ENCODE measurements around the gene TMC8. TPM values are rescaled to one million over a fixed set of nuclear protein-coding genes. Genes with fewer than 3 reads are reported as not detected.

TMC8 gene
- total RNA-seq, 1 donor from 2014 or later = 0.40 TPM

GRCh38 chr17:78106211-78106610, 24.4 kb upstream of the TMC8 start:
- no peak for DNase-seq (ENCODE audit: low spot score)
- TF ChIP-seq CTCF (IDR thresholded peaks at IDR 0.05) = no peak
- H3K4me3 Mint-ChIP-seq (ENCODE audit: unreplicated experiment) = no peak overlapping the region
- H3K27me3 Mint-ChIP-seq (ENCODE audit: low read depth) = no peaks in the 10 kb centered on the region
- peaks cover 14% of the 10 kb centered on the region for H3K4me1 Mint-ChIP-seq (ENCODE audit: low read depth)
- no peak overlapping the region for H3K27ac Mint-ChIP-seq (ENCODE audit: unreplicated experiment)
- H3K9me3 Mint-ChIP-seq (ENCODE audit: low read depth) = peaks cover 6% of the 10 kb centered on the region
- H3K36me3 Mint-ChIP-seq (ENCODE audit: low read depth) = peaks cover 16% of the 10 kb centered on the region

- Mint-ChIP-seq H3K4me3 (ENCODE audit: unreplicated experiment) (no peak overlapping the region), H3K36me3 (ENCODE audit: low read depth) (peaks cover 8% of the 10 kb centered on the region), H3K9me3 (ENCODE audit: low read depth) (no peaks in the 10 kb centered on the region), H3K27ac (ENCODE audit: unreplicated experiment) (no peak overlapping the region), H3K27me3 (ENCODE audit: low read depth) (no peaks in the 10 kb centered on the region), H3K4me1 (ENCODE audit: low read depth) (peaks cover 15% of the 10 kb centered on the region)
- TF ChIP-seq CTCF (IDR thresholded peaks at IDR 0.05) = no peak
- no peak for DNase-seq (ENCODE audit: low spot score)
Measured at GRCh38 chr17:78107457-78107856, 23.1 kb upstream of the TMC8 start.

- no peak for DNase-seq (ENCODE audit: low spot score)
- TF ChIP-seq CTCF (IDR thresholded peaks at IDR 0.05) = no peak
- Mint-ChIP-seq H3K4me3 (ENCODE audit: unreplicated experiment) (no peak overlapping the region), H3K27ac (ENCODE audit: unreplicated experiment) (no peak overlapping the region), H3K9me3 (ENCODE audit: low read depth) (no peaks in the 10 kb centered on the region), H3K27me3 (ENCODE audit: low read depth) (no peaks in the 10 kb centered on the region), H3K4me1 (ENCODE audit: low read depth) (peaks cover 16% of the 10 kb centered on the region), H3K36me3 (ENCODE audit: low read depth) (peaks cover 8% of the 10 kb centered on the region)
Measured at GRCh38 chr17:78107976-78108725, 22.4 kb upstream of the TMC8 start.

GRCh38 chr17:78108726-78109488, 21.7 kb upstream of the TMC8 start:
- DNase-seq (ENCODE audit: low spot score) = no peak
- TF ChIP-seq CTCF (IDR thresholded peaks at IDR 0.05) = no peak
- Mint-ChIP-seq H3K4me1 (ENCODE audit: low read depth) (peaks cover 16% of the 10 kb centered on the region), H3K27ac (ENCODE audit: unreplicated experiment) (no peak overlapping the region), H3K9me3 (ENCODE audit: low read depth) (no peaks in the 10 kb centered on the region), H3K36me3 (ENCODE audit: low read depth) (peaks cover 5% of the 10 kb centered on the region), H3K27me3 (ENCODE audit: low read depth) (no peaks in the 10 kb centered on the region), H3K4me3 (ENCODE audit: unreplicated experiment) (no peak overlapping the region)

GRCh38 chr17:78109489-78109761, 21.1 kb upstream of the TMC8 start:
- TF ChIP-seq CTCF (IDR thresholded peaks at IDR 0.05) = no peak
- no peak overlapping the region for H3K27ac Mint-ChIP-seq (ENCODE audit: unreplicated experiment)
- H3K4me1 Mint-ChIP-seq (ENCODE audit: low read depth) = peaks cover 16% of the 10 kb centered on the region
- no peaks in the 10 kb centered on the region for H3K9me3 Mint-ChIP-seq (ENCODE audit: low read depth)
- no peaks in the 10 kb centered on the region for H3K27me3 Mint-ChIP-seq (ENCODE audit: low read depth)
- H3K4me3 Mint-ChIP-seq (ENCODE audit: unreplicated experiment) = no peak overlapping the region
- peaks cover 2% of the 10 kb centered on the region for H3K36me3 Mint-ChIP-seq (ENCODE audit: low read depth)
- DNase-seq (ENCODE audit: low spot score) = no peak

Data from chondrocyte (in vitro differentiated cells).